Breast epithelium (tissue), 3 donors: Measurements from ENCODE around the gene RBM17.

Experiments
- POLR2A ChIP-seq: fragments of 450-650 bp; IDR thresholded peaks from one replicate; pipeline ENCODE4 v1.6.1; 2016; ENCODE audit warnings: antibody characterized with exemption, mild to moderate bottlenecking, moderate library complexity
- TF ChIP-seq, protein P1 (sequence below), 3 donors: fragments of 450-650 bp; IDR thresholded peaks; one replicate each; pipeline ENCODE4 v1.5.1; 2016 to 2017; ENCODE audit warnings: antibody characterized with exemption in 3 of 3, mild to moderate bottlenecking in 3 of 3, moderate library complexity in 3 of 3

DNA sequence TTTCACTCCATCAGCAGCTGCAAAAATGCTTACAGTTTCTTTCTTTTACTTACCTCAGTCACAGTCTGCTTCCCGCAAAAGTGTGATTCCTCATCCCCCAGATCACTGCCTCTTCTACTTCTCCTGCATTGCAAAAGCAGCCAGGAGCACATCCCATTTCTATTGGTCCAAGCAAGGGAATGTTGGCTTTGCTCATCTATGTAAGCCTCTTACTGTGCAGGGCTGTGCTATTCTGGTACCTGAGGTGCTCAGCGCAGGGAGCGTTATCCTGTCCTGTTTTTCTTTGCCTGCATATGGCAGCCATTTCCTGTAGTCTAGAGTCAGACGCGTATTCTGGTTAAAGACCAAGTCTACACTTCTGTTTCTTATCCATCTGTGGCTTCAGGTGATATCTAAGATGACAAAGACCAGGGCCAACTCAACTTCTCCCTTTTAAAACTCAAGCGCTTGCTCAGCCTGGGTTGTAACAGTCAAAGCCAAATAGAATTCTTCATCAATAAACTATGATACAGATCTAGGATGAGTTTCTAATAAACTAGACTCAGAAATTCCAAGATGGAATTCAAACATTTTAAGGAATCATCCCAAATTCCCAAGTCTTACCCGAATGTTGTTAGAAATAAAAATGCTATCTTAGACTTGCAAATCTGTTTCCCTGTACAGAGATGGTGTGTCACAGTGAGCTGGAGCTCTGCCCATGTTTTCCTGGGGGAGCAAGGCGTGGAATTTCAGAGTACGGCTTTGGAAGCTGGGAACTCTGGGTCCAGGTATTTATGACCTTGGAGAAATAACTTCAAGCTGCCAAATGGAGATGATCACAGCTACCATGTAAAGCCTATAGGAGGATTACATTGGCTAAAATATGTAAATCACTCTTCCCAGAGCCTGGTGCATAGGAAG is 6.1 kb upstream of the RBM17 start:
- no peak for TF ChIP-seq POLR2A
- TF ChIP-seq, protein P1, sequence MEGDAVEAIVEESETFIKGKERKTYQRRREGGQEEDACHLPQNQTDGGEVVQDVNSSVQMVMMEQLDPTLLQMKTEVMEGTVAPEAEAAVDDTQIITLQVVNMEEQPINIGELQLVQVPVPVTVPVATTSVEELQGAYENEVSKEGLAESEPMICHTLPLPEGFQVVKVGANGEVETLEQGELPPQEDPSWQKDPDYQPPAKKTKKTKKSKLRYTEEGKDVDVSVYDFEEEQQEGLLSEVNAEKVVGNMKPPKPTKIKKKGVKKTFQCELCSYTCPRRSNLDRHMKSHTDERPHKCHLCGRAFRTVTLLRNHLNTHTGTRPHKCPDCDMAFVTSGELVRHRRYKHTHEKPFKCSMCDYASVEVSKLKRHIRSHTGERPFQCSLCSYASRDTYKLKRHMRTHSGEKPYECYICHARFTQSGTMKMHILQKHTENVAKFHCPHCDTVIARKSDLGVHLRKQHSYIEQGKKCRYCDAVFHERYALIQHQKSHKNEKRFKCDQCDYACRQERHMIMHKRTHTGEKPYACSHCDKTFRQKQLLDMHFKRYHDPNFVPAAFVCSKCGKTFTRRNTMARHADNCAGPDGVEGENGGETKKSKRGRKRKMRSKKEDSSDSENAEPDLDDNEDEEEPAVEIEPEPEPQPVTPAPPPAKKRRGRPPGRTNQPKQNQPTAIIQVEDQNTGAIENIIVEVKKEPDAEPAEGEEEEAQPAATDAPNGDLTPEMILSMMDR (IDR thresholded peaks at IDR 0.05): no peak
